SHP77 treated with DMSO at 0.1 percent for 48 hours (cell line): ENCODE measurements around the gene GCHFR.

Experiments
- DNase-seq: peaks from one replicate; lab custom pipeline; 2025; lab: John Stamatoyannopoulos, UW

GCHFR gene

GRCh38 chr15:40775740-40776536, 12.1 kb downstream of the GCHFR start:
- DNase-seq: no peak

GRCh38 chr15:40776537-40777141, 12.8 kb downstream of the GCHFR start:
- DNase-seq: no peak

- DNase-seq: peak; percentile 34
Measured at GRCh38 chr15:40782609-40783227, 18.9 kb downstream of the GCHFR start.

- DNase-seq: no peak
Measured at GRCh38 chr15:40785164-40785563, 21.3 kb downstream of the GCHFR start.

GRCh38 chr15:40785814-40786213, 21.9 kb downstream of the GCHFR start:
- DNase-seq: no peak

- DNase-seq: no peak
Measured at GRCh38 chr15:40787344-40787841, 23.5 kb downstream of the GCHFR start.

GRCh38 chr15:40787991-40788390, 24.1 kb downstream of the GCHFR start:
- DNase-seq: no peak

GRCh38 chr15:40789119-40789518, 25.3 kb downstream of the GCHFR start:
- DNase-seq: no peak

- DNase-seq: no peak
Measured at GRCh38 chr15:40789999-40790398, 26.1 kb downstream of the GCHFR start.

- DNase-seq: no peak
Measured at GRCh38 chr15:40790718-40791117, 26.9 kb downstream of the GCHFR start.

GRCh38 chr15:40792394-40792793, 28.5 kb downstream of the GCHFR start:
- no peak for DNase-seq

GRCh38 chr15:40793216-40793989, 29.5 kb downstream of the GCHFR start:
- DNase-seq: peak; percentile 45

- no peak for DNase-seq
Measured at GRCh38 chr15:40796041-40796440, 32.2 kb downstream of the GCHFR start.

GRCh38 chr15:40796512-40796911, 32.6 kb downstream of the GCHFR start:
- DNase-seq: no peak

- DNase-seq: no peak
Measured at GRCh38 chr15:40799523-40799922, 35.7 kb downstream of the GCHFR start.

- DNase-seq: no peak
Measured at GRCh38 chr15:40803076-40803475, 39.2 kb downstream of the GCHFR start.

- DNase-seq: no peak
Measured at GRCh38 chr15:40803688-40804087, 39.8 kb downstream of the GCHFR start.

GRCh38 chr15:40806672-40807027, 42.8 kb downstream of the GCHFR start:
- DNase-seq: peak; percentile 20

GRCh38 chr15:40807028-40807887, 43.4 kb downstream of the GCHFR start, which contains the start of the genes DNAJC17 and ZFYVE19:
Gene DNAJC17, minus strand, starts transcription at chr15:40807473. Its CDS starts 27 bp downstream, at chr15:40807446.
Gene ZFYVE19, plus strand, starts transcription at chr15:40807089. Its CDS starts 501 bp downstream, at chr15:40807590.
- peak; percentile 94 for DNase-seq

- DNase-seq: no peak
Measured at GRCh38 chr15:40807888-40808461, 44.1 kb downstream of the GCHFR start.
